ENCODE measurements around the gene STUM. TPM values are rescaled to one million over a fixed set of nuclear protein-coding genes. Genes with fewer than 3 reads are reported as not detected.

STUM gene
- total RNA-seq, 1 donor from 2014 or later: 0.83 TPM

DNA sequence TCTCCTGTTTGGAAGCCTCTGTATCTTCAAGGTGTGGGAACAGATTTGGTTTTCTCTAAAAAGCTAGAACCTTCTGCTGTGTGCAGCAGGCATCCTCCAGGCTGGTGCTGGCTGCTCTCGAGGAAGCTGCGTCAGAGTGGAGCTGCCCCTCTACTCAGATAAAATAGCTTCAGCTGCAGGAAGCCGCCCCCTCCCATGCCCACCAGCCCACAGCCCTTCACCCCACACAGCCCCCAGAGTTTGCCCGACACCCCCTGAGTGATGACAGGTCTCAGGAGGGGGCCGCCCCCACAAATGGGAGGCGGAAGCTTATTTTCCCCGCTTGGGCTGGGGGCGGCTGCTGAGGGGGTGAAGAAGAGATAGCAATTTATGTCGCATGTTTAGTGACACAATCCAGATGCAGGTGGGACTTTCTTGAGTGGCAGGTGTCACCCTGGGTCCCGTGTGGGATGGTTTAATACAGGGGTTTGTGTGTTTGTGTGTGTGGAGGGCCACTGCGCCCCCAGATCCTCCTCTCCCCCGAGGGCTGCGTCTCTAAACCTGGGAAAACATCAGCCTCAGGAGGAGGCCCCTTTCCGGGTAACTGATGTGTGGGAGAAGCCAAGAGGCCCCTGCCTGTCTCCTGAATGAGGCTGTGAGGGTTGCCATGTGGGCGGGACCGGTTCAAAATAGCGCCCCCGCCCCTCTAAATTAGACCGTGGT is 55.4 kb downstream of the STUM start:
- no peak overlapping the region for H3K27ac ChIP-seq
- no peak overlapping the region for H3K4me3 ChIP-seq
- peaks cover 10% of the 10 kb centered on the region for H3K4me1 ChIP-seq
- ATAC-seq: no peak
- intact Hi-C loops (cut with DNase I): no loop called here
- H3K27me3 ChIP-seq (ENCODE audit: low read depth): no peaks in the 10 kb centered on the region
- TF ChIP-seq CTCF (IDR thresholded peaks at IDR 0.05): no peak
- no peaks in the 10 kb centered on the region for H3K9me3 ChIP-seq
- H3K36me3 ChIP-seq: no peaks in the 10 kb centered on the region
- DNase-seq: no peak

- no peak for DNase-seq
- intact Hi-C loops (cut with DNase I): no loop called here
These were observed 56.2 kb downstream of the STUM start for GRCh38 chr1:226604560-226605317.

GRCh38 chr1:226605318-226605950 is 56.9 kb downstream of the STUM start:
- H3K4me3 ChIP-seq: no peak overlapping the region
- H3K27me3 ChIP-seq (ENCODE audit: low read depth): no peaks in the 10 kb centered on the region
- intact Hi-C loops (cut with DNase I): no loop called here
- no peak for ATAC-seq
- no peak overlapping the region for H3K27ac ChIP-seq
- no peak for TF ChIP-seq CTCF (IDR thresholded peaks at IDR 0.05)
- peaks cover 10% of the 10 kb centered on the region for H3K4me1 ChIP-seq
- no peaks in the 10 kb centered on the region for H3K9me3 ChIP-seq
- DNase-seq: no peak
- H3K36me3 ChIP-seq: no peaks in the 10 kb centered on the region

More at GRCh38 chr1:226604560-226605317, 56.2 kb downstream of the STUM start:
- no peaks in the 10 kb centered on the region for H3K36me3 ChIP-seq
- no peak for TF ChIP-seq CTCF (IDR thresholded peaks at IDR 0.05)
- peaks cover 10% of the 10 kb centered on the region for H3K4me1 ChIP-seq
- no peak overlapping the region for H3K4me3 ChIP-seq
- no peaks in the 10 kb centered on the region for H3K27me3 ChIP-seq (ENCODE audit: low read depth)
- H3K9me3 ChIP-seq: no peaks in the 10 kb centered on the region
- no peak for ATAC-seq
- H3K27ac ChIP-seq: no peak overlapping the region

DNA sequence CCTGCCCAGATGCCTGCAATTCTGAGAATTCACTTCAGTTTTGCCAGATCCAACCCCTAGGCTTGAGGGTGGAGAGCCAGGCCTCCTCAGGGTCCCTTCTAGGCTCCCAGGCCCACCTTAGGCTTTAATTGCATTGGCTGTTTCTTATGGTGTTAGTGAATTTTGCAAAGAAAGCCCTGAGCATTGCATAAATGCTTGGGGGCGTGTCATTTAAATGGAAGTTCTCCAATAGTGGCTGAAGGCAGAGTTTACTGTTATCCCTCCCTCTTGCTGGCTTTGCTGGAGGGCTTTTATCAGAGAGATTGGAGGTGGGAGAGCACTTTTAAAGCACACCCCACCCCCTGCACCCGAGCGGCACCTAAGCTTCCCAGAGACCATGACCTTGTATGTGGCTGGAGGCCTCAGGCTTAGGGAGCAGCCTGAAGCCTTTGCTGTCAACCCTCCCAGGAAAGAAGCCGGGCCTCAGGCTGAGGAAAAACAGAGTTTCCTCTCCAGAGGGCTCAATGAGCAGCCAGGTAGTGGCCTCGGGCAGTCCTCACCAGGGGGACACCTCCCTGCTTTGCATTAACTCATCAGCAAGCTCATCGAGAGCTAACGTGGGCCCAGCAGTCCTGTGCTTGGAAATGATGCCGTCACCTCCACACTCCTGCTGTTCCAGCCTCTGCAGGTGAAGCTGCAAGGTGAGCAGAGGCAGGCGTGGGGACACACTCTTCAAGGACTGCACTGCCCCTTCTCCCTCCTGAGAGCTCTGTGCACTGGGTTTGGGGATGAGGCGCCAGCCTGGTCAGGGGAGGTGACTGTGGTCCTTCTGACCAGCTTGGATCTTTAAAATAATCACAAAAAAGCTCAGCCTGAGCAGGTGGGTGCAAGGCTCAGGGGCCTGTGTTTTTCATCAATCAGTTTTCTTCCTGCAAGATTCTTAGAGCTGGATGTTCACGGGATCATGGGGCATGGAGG is 58.0 kb downstream of the STUM start:
- H3K4me1 ChIP-seq: peaks cover 10% of the 10 kb centered on the region
- H3K4me3 ChIP-seq: no peak overlapping the region
- H3K27ac ChIP-seq: no peak overlapping the region
- H3K9me3 ChIP-seq: no peaks in the 10 kb centered on the region
- no peaks in the 10 kb centered on the region for H3K27me3 ChIP-seq (ENCODE audit: low read depth)
- no peak for DNase-seq
- no peak for TF ChIP-seq CTCF (IDR thresholded peaks at IDR 0.05)
- no peak for ATAC-seq
- H3K36me3 ChIP-seq: no peaks in the 10 kb centered on the region
- intact Hi-C loops (cut with DNase I): no loop called here

DNA sequence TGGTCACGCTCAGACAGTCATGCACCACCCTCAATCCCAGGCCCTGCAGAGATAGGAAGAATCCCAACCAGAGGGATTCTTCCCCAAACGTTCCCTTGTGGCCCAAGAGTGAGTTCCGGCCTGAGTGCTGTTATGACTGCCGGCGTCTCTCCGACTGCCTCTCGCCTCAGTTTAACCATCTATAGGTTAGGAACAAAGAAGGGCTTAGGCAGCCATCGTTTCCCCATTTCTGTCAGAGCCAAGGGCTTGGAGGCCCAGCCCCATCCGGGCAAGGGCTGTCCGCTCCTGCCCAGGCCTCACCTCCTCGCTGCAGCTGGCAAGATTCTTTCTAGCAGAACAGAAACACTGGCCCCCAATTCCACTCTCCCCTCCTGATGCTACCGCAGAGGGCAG is 58.7 kb downstream of the STUM start:
- intact Hi-C loops (cut with DNase I): no loop called here
- Histone ChIP-seq H3K36me3 (no peaks in the 10 kb centered on the region), H3K4me3 (no peak overlapping the region), H3K9me3 (no peaks in the 10 kb centered on the region), H3K27me3 (ENCODE audit: low read depth) (no peaks in the 10 kb centered on the region), H3K27ac (no peak overlapping the region), H3K4me1 (peaks cover 10% of the 10 kb centered on the region)
- no peak for TF ChIP-seq CTCF (IDR thresholded peaks at IDR 0.05)
- ATAC-seq: no peak
- DNase-seq: no peak
